ENCODE measurements around the gene CIC.
"Not testable (repeated sequence)": the region's sequence is repeated elsewhere in the genome, so short reads cannot be mapped to it uniquely, and the experiment has no call there.

CIC gene

GRCh38 chr19:42335971-42336370 is 66.9 kb downstream of the CIC start:
- no peak for DNase-seq

- not testable (repeated sequence) for DNase-seq
Measured at GRCh38 chr19:42339126-42339860, 70.2 kb downstream of the CIC start.

- not testable (repeated sequence) for DNase-seq
Measured at GRCh38 chr19:42339922-42340321, 70.9 kb downstream of the CIC start.

GRCh38 chr19:42343344-42344110 is 74.5 kb downstream of the CIC start:
- DNase-seq, result no peak

- no peak for DNase-seq
Measured at GRCh38 chr19:42344336-42344893, 75.4 kb downstream of the CIC start.
